ENCODE results near the gene C1QTNF1.

The C1QTNF1 gene

DNA sequence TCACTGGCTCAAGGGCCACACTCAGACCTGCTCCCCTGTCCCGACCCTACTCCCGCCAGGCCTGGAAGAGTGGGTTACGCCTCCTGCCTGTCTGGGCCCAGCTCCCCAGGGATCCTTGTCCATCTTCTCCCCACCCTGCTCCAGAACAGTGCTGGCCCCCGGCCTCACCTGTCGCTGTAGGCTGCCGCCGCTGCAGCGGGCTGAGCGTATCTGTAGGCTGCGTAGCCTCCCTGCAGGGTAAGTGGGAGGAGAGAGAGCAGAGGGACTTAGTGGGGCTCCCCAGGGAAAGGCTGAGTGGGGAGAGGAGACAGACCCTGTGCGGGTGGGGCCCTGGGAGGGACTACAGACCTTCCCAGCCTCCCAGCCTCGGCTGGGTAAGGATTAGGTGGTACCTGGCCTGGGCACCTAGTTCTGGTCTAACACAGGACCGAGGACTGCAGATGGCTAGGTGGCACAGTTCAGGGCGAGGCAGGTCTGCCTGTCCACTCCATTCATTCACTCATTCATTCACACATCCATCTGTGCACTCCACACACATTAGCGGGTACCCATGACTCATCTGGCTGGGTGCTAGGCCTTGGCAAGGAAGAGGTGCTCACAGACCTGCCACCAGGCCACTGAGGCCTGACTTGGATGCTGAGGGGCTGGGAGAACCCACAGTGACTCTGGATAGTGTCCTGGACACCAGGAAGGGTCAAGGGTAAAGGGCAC lies 71.5 kb downstream of the C1QTNF1 start:
- DNase-seq = no peak

DNA sequence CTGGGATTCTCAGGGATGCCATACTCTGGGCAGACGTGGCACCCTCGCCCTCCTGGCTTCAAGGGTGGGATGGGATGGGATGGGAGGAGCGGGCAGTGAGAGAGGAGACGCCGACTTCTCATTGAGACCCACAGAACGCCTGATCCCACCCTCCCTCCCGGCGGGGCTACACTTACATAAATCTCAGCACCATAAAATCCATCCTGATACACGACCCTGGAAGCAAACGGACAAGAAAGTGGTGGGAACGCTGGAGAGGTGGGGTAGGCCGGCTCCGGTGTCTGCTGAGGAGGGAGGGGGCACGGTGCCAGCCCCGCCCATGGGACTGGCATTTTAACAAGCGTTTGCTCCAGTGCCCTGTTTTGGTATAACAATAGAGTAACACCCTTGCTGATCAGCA lies 72.5 kb downstream of the C1QTNF1 start:
- no peak for DNase-seq

DNA sequence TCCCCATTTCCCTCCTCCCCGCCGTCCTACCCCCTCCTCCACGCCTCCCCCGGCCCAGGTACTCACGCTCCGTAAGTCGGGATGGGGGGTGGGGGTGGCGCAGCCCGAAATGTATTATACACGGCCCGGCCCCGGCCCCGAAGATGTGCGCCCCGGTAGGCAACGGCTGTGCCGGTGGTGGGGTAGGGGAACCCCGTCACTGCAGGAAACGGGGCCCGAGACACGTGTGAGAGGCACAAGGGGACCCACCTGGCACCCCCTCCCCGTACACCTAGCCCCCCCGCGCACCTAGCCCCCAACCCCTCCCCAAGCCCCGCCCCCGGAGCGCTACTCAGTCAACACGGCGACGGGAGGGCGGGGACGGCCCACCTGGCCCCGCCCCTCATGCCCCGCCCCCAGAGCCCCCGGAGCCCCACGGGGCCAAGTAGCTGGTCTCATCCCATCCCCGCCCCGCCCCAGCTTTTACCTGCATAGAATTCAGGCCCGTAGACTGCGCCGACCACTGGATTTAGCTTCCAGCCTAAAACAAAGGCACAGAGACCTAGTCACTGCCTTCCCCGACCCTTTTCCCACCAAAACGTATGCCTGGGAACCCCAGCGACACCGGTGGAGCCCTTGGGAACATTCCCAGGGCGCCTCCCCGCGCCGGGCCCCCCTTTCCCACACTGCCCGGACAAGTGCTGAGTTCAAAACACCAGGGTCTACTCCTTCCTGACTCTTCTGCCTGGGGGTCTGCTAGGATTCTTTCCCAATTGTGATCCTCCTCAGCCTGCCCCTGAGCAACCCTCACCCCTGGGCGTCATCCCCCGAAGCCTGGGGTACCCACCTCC lies 73.5 kb downstream of the C1QTNF1 start:
- DNase-seq = no peak

DNA sequence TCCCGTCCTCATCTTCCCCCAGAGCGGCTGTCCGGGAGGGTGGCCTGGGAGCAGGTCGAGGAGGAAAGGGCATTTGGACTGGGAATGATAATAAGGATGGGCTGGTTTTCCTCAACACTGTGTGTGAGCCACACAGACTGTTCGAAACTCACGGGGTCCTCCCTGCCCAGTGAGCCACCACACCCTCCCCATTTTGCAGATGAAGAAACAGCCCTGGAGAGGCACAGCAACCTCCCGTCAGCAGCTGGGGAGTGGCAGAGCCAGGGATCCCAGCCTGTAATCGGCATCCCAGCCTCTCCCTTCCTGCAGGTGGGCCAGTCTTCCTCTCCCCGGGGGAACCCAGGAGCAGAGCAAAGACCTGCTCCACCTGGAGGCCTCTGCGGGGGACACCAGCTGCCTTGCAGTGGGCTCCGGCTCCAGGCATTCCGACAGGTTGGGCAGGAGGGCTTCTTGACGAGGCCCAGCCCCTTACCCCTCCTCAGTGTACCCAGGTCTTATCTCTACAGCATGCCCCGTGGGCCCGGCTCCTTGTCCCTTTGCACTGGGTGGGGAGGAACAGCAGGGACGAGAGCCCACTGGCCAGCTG lies 74.4 kb downstream of the C1QTNF1 start:
- DNase-seq = no peak

Data from C1 segment of cervical spinal cord (tissue), 14 donors.